ENCODE measurements around the gene TNNI2. TPM values are rescaled to one million over a fixed set of nuclear protein-coding genes. Genes with fewer than 3 reads are reported as not detected.
A peak's percentile ranks its signal among the peaks of the same experiment; 100 is the strongest.

The TNNI2 gene
- total RNA-seq, 1 donor from 2014 or later, result 2,937 TPM

DNA sequence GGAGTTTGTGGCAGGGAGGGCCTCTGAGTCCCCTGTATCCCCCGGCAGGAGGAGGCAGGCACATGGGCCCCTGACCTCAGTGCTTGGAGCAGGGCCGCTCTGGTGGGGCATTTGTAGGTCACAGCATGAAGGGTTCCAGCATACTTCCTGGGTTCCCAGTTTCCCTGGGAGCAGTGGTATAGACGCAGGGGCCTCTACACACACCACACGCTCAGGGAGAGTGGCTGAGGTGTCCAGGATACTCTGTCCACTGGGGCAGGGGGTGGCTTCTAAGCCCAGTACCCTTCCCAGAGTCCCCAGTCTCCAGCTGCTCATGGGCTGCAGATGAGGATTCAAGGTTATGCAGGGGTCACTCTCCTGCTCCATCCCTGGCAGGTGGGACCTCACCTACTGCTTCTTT, 20.2 kb downstream of the TNNI2 start:
- H3K36me3 ChIP-seq (ENCODE audit: control insufficient read depth in 3 of 3, insufficient read depth in 3 of 3, low read length in 3 of 3), result no peaks in the 10 kb centered on the region
- H3K27me3 ChIP-seq (ENCODE audit: control insufficient read depth in 3 of 3, insufficient read depth in 3 of 3, low read length in 3 of 3), result peaks cover 0 to 11% (median 0%) of the 10 kb centered on the region in 3 donors
- H3K4me1 ChIP-seq (ENCODE audit: control insufficient read depth in 3 of 3, insufficient read depth in 3 of 3, low read length in 3 of 3), result peaks cover 26 to 45% (median 30%) of the 10 kb centered on the region in 3 donors
- no peak overlapping the region for H3K9ac ChIP-seq (ENCODE audit: low read depth in 1 of 3, low read length in 3 of 3)
- no peak overlapping the region for H3K4me3 ChIP-seq (ENCODE audit: low read length in 3 of 3)
- H3K27ac ChIP-seq (ENCODE audit: low read depth, low read length), result no peak overlapping the region
- no peaks in the 10 kb centered on the region for H3K9me3 ChIP-seq (ENCODE audit: control insufficient read depth in 3 of 3, low read length in 3 of 3)

DNA sequence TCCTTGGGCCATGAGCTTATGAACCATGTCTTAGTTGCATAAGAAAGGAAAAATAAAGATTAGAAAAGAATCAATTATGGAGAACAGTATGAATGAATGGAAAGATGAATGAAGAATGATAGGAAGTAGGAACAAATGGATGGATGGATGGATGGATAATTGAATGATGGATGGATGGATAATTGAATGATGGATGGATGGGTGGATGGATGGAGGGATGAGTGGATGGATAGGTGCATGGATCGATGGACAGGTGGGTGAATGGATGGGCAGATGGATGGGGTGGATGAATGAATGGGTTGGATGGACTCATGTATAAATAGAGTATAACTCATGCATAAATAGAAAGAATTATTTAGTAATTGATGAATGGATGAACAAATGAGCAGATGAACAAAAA, 21.3 kb downstream of the TNNI2 start:
- H3K9me3 ChIP-seq (ENCODE audit: control insufficient read depth in 3 of 3, low read length in 3 of 3), result no peaks in the 10 kb centered on the region
- H3K4me1 ChIP-seq (ENCODE audit: control insufficient read depth in 3 of 3, insufficient read depth in 3 of 3, low read length in 3 of 3), result peaks cover 35 to 45% (median 35%) of the 10 kb centered on the region in 3 donors
- no peak overlapping the region for H3K4me3 ChIP-seq (ENCODE audit: low read length in 3 of 3)
- no peak overlapping the region for H3K27ac ChIP-seq (ENCODE audit: low read depth, low read length)
- no peaks in the 10 kb centered on the region for H3K36me3 ChIP-seq (ENCODE audit: control insufficient read depth in 3 of 3, insufficient read depth in 3 of 3, low read length in 3 of 3)
- no peak overlapping the region for H3K9ac ChIP-seq (ENCODE audit: low read depth in 1 of 3, low read length in 3 of 3)
- H3K27me3 ChIP-seq (ENCODE audit: control insufficient read depth in 3 of 3, insufficient read depth in 3 of 3, low read length in 3 of 3), result peaks cover 0 to 17% (median 0%) of the 10 kb centered on the region in 3 donors

DNA sequence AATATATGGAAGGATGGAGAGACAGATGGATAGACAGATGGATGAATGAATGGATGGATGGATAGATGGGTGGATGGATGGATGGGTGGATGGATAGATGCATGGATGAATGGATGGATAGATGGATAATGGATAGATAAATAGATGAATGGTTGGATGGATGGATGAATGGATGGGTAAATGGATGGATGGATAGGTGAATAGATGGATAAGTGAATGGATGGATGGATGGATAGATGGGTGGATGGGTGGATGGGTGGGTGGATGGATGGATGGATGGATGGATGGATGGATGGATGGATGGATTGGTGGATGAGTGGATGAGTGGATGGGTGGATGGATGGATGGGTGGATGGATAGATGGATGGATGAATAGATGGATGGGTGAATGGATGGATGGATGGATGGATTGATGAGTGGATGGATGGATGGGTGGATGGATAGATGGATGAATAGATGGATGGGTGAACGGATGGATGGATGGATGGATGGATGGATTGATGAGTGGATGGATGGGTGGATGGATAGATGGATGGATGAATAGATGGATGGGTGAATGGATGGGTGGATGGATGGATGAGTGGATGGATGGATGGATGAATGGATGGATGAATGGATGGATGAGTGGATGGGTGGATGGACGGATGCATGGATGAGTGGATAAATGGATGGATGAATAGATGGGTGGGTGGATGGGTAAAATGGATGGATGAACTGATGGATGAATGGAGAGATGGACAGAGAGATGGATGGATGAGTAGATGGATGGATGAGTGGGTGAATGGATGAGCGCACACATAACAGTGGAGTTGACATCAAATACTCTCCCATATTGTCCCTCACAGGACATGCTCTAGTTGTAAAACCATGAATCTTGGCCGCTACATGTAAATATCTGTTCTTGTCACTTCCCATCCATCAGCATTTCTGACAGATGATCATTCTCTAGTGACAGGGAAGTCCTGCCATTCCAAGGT, 22.9 kb downstream of the TNNI2 start:
- H3K9ac ChIP-seq (ENCODE audit: low read depth in 1 of 3, low read length in 3 of 3), result no peak overlapping the region
- H3K4me1 ChIP-seq (ENCODE audit: control insufficient read depth in 3 of 3, insufficient read depth in 3 of 3, low read length in 3 of 3), result peaks cover 32 to 41% (median 34%) of the 10 kb centered on the region in 3 donors
- no peaks in the 10 kb centered on the region for H3K36me3 ChIP-seq (ENCODE audit: control insufficient read depth in 3 of 3, insufficient read depth in 3 of 3, low read length in 3 of 3)
- H3K4me3 ChIP-seq (ENCODE audit: low read length in 3 of 3), result no peak overlapping the region
- no peak overlapping the region for H3K27ac ChIP-seq (ENCODE audit: low read depth, low read length)
- no peaks in the 10 kb centered on the region for H3K9me3 ChIP-seq (ENCODE audit: control insufficient read depth in 3 of 3, low read length in 3 of 3)
- H3K27me3 ChIP-seq (ENCODE audit: control insufficient read depth in 3 of 3, insufficient read depth in 3 of 3, low read length in 3 of 3), result peaks cover 0 to 29% (median 0%) of the 10 kb centered on the region in 3 donors

DNA sequence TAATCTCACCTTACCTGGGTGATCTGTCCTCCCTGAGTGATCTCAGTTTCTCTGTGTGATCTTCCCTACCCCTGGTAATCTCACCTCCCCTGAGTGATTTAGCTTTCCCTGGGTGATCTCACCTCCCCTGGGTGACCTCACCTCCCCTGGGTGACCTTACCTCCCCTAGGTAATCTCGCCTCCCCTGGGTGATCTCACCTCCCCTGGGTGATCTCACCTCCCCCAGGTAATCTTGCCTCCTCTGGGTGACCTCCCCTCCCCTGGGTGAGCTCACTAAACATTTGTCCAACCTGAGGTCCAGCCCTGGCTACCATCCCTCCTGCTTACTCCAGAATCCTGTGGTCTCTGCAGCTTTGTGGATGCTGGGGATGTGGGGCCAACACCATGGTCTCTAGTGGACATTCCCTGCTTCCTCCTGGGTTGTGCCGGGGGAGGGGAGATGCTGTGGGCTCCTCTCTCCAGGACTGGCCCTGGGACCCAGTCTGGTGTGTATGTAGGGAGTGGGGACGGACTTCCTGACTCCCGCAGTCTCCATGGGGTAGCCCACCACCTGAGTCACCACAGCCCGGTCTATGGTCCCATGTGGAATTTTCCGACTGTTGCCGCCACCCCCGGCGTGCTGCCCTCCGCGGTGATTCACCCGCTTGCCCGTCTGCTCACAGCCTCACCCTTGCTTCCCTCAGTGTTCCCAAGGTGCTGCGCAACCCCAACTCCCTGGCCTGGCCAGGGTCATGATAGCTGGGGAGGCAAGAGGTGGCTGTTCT, 24.0 kb downstream of the TNNI2 start:
- peak overlapping the region; percentile 80 for H3K27ac ChIP-seq (ENCODE audit: low read depth, low read length)

DNA sequence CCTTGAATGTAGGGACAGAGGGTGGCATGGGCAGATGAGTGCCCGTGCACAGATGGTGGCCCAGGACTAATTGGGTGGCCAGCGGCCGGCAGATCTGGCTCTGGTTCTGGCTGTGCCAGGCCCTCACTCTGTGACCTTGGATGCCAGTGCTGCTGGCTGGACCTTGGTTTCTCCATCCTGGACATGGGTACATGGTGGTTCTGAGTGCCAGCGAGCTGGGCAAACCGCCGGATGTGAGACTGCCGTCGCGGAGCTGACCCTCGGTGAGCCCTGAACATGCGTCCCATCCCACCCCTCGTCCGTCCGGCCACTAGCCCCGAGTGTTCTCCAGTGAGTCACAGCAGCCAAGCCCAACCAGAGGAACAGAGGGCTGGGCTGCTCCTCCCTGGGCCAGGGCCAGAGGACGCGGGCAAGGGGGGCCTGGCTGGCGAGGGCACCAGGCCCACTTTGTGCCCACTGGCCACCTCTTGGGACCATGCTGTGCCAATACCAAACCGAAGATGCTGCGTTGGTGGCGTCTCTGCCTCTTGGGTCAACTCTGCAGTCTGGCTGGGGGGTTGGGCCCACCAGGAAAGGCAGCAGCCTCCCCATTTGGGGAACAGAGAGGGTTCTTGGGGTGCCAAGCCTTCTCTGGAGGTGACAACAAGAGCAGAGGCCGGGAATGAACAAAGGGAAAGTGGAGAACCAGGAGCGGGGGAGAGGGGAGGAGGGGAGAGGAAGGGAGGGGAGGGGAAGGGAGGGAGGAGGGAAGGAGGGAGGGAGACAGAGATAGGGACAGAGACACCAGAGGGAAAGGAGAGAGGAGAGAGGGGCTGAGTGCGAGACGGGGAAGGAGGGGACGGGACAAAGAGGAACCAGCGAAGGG, 24.8 kb downstream of the TNNI2 start:
- Histone ChIP-seq H3K27ac (ENCODE audit: low read depth, low read length) (peak overlapping the region; percentile 80), H3K36me3 (ENCODE audit: control insufficient read depth in 3 of 3, insufficient read depth in 3 of 3, low read length in 3 of 3) (no peaks in the 10 kb centered on the region), H3K9me3 (ENCODE audit: control insufficient read depth in 3 of 3, low read length in 3 of 3) (no peaks in the 10 kb centered on the region), H3K4me1 (ENCODE audit: control insufficient read depth in 3 of 3, insufficient read depth in 3 of 3, low read length in 3 of 3) (peaks cover 38 to 46% (median 41%) of the 10 kb centered on the region in 3 donors), H3K4me3 (ENCODE audit: low read length in 3 of 3) (peak overlapping the region; percentile 60 to 68 (median 60)), H3K9ac (ENCODE audit: low read depth in 1 of 3, low read length in 3 of 3) (peak overlapping the region; percentile 50 to 77 (median 61)), H3K27me3 (ENCODE audit: control insufficient read depth in 3 of 3, insufficient read depth in 3 of 3, low read length in 3 of 3) (peaks cover 0 to 45% (median 2%) of the 10 kb centered on the region in 3 donors)

More for the DNA sequence above, 24.0 kb downstream of the TNNI2 start:
- no peaks in the 10 kb centered on the region for H3K9me3 ChIP-seq (ENCODE audit: control insufficient read depth in 3 of 3, low read length in 3 of 3)
- peaks cover 0 to 37% (median 0%) of the 10 kb centered on the region in 3 donors for H3K27me3 ChIP-seq (ENCODE audit: control insufficient read depth in 3 of 3, insufficient read depth in 3 of 3, low read length in 3 of 3)
- H3K4me3 ChIP-seq (ENCODE audit: low read length in 3 of 3), result peak overlapping the region in 2 of 3 donors; percentile 60 to 68
- peak overlapping the region in 2 of 3 donors; percentile 61 to 70 for H3K9ac ChIP-seq (ENCODE audit: low read depth in 1 of 3, low read length in 3 of 3)
- no peaks in the 10 kb centered on the region for H3K36me3 ChIP-seq (ENCODE audit: control insufficient read depth in 3 of 3, insufficient read depth in 3 of 3, low read length in 3 of 3)
- H3K4me1 ChIP-seq (ENCODE audit: control insufficient read depth in 3 of 3, insufficient read depth in 3 of 3, low read length in 3 of 3), result peaks cover 32 to 38% (median 34%) of the 10 kb centered on the region in 3 donors

DNA sequence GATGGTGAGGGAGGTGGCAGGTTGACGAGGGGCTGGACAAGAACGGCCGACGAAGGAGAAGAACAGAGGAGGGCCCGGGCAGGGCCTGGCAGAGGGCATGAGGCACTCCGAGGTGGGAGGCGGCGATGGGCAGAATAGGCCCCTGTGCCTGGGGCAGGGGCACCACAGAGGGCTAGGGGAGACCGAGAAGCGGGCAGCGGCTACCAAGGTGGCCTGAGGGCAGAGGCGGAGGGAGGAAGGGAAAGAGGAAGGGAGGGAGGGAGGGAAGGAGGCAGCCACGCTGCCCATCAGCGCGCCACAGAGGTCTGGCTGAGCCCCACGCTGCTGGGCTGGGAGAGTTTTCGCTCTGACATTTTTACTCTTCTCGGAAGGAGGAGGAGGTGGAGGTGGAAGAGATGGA, 25.4 kb downstream of the TNNI2 start:
- peak overlapping the region; percentile 52 to 64 (median 57) for H3K4me3 ChIP-seq (ENCODE audit: low read length in 3 of 3)
- H3K36me3 ChIP-seq (ENCODE audit: control insufficient read depth in 3 of 3, insufficient read depth in 3 of 3, low read length in 3 of 3), result no peaks in the 10 kb centered on the region
- H3K27ac ChIP-seq (ENCODE audit: low read depth, low read length), result peak overlapping the region; percentile 80
- H3K4me1 ChIP-seq (ENCODE audit: control insufficient read depth in 3 of 3, insufficient read depth in 3 of 3, low read length in 3 of 3), result peaks cover 38 to 53% (median 44%) of the 10 kb centered on the region in 3 donors
- H3K9ac ChIP-seq (ENCODE audit: low read depth in 1 of 3, low read length in 3 of 3), result peak overlapping the region; percentile 12 to 77 (median 50)
- H3K27me3 ChIP-seq (ENCODE audit: control insufficient read depth in 3 of 3, insufficient read depth in 3 of 3, low read length in 3 of 3), result peaks cover 5 to 52% (median 8%) of the 10 kb centered on the region in 3 donors
- H3K9me3 ChIP-seq (ENCODE audit: control insufficient read depth in 3 of 3, low read length in 3 of 3), result no peaks in the 10 kb centered on the region

DNA sequence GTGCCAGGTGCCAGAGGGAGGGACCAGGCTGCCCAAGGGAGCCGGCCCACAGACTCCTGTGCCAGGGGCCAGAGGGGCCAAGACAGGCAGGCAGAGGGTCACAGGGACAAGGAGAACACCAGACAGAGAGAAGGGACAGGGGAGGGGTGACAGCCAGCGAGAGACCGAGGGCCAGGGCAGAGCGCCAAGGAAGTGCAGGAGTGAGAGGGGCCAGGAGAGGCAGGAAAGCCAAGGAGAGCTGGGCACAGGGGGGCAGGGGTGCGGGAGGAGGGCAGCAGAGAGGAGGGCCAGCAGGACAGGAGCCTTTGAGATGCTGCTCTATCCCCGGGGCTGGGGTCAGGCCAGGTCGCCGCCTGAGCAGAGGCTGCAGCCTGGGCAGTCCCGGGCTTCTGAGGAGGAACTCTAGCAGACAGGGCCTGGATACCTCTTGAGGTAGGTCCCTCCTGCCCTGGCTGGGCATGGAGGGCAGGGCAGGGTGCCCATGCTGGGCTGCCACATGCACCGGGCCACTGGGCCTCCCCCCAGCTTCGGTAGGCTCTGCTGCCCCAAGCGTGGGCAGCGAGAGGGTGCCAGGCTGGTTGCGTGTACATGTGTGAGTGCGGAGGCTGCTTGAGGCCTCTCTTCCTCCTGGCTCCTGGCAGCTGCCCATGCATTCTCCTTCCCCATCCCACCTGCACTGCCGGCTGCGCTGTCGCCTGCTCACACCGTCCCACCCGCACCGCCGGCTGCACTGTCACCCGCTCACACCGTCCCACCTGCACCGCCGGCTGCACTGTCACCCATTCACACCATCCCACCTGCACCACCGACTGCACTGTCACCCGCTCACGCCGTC, 26.3 kb downstream of the TNNI2 start:
- Histone ChIP-seq H3K9ac (ENCODE audit: low read depth in 1 of 3, low read length in 3 of 3) (peak overlapping the region; percentile 12 to 77 (median 50)), H3K9me3 (ENCODE audit: control insufficient read depth in 3 of 3, low read length in 3 of 3) (no peaks in the 10 kb centered on the region), H3K27me3 (ENCODE audit: control insufficient read depth in 3 of 3, insufficient read depth in 3 of 3, low read length in 3 of 3) (peaks cover 9 to 60% (median 15%) of the 10 kb centered on the region in 3 donors), H3K36me3 (ENCODE audit: control insufficient read depth in 3 of 3, insufficient read depth in 3 of 3, low read length in 3 of 3) (no peaks in the 10 kb centered on the region), H3K27ac (ENCODE audit: low read depth, low read length) (peak overlapping the region; percentile 80), H3K4me1 (ENCODE audit: control insufficient read depth in 3 of 3, insufficient read depth in 3 of 3, low read length in 3 of 3) (peaks cover 38 to 60% (median 48%) of the 10 kb centered on the region in 3 donors), H3K4me3 (ENCODE audit: low read length in 3 of 3) (peak overlapping the region; percentile 52 to 64 (median 57))

DNA sequence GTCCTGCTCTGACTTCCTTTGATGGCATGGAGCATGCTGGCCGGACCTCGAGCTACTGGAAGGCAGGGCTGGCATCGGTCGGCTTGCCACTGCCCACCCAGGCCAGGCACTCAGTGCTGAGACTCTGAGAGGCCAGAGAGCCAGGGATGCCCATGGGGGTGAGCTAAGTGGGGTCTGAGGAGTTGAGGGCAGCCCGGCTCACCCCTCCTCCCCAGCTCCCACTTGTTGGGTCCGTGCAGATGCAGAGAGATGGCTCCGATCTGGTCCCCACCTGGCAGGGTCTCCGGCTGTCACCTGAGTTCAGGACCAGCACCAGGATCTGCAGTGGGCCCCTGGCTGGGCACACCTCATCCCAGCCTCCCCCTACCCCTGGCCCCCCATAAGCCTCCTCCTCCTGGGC, 27.4 kb downstream of the TNNI2 start:
- Histone ChIP-seq H3K4me3 (ENCODE audit: low read length in 3 of 3) (peak overlapping the region in 2 of 3 donors; percentile 35 to 54), H3K9ac (ENCODE audit: low read depth in 1 of 3, low read length in 3 of 3) (peak overlapping the region in 1 of 3 donors; percentile 77), H3K9me3 (ENCODE audit: control insufficient read depth in 3 of 3, low read length in 3 of 3) (no peaks in the 10 kb centered on the region), H3K36me3 (ENCODE audit: control insufficient read depth in 3 of 3, insufficient read depth in 3 of 3, low read length in 3 of 3) (peaks cover 0 to 3% (median 0%) of the 10 kb centered on the region in 3 donors), H3K4me1 (ENCODE audit: control insufficient read depth in 3 of 3, insufficient read depth in 3 of 3, low read length in 3 of 3) (peaks cover 41 to 71% (median 48%) of the 10 kb centered on the region in 3 donors), H3K27me3 (ENCODE audit: control insufficient read depth in 3 of 3, insufficient read depth in 3 of 3, low read length in 3 of 3) (peaks cover 17 to 72% (median 26%) of the 10 kb centered on the region in 3 donors), H3K27ac (ENCODE audit: low read depth, low read length) (no peak overlapping the region)

Measured in skeletal muscle tissue (tissue), 4 donors.